MM.1S (cell line): ENCODE data around the gene BAAT.

ENCODE experiments used
- DNase-seq: peaks from one replicate; pipeline ENCODE4 v3.0.0-alpha.2; 2015
- H2AFZ ChIP-seq: fragments of 300-600 bp; sonication (generic); 2 replicates; pipeline ENCODE4 v1.6.0; 2016; ENCODE audit warnings: antibody characterized with exemption, low read length
- H3F3A ChIP-seq: fragments of 300-600 bp; sonication (generic); 2 replicates; pipeline ENCODE4 v1.6.1; 2016; ENCODE audit warnings: mild to moderate bottlenecking, antibody characterized with exemption, low read length, moderate library complexity, mixed read lengths; ENCODE audit not compliant: insufficient read depth
- H3K27ac ChIP-seq: fragments of 300-600 bp; sonication (generic); 2 replicates; pipeline ENCODE4 v1.5.1; 2016; ENCODE audit warnings: mild to moderate bottlenecking, low read length
- H3K27me3 ChIP-seq: fragments of 300-600 bp; sonication (generic); replicated peaks from 2 replicates; pipeline ENCODE4 v1.6.0; 2016; ENCODE audit warnings: low read length; ENCODE audit not compliant: insufficient read depth
- H3K36me3 ChIP-seq: fragments of 300-600 bp; sonication (generic); replicated peaks from 2 replicates; pipeline ENCODE4 v1.6.1; 2016; ENCODE audit warnings: mild to moderate bottlenecking, low read length, mixed read lengths; ENCODE audit not compliant: insufficient read depth
- H3K4me1 ChIP-seq: fragments of 300-600 bp; sonication (generic); 2 replicates; pipeline ENCODE4 v1.6.1; 2016; ENCODE audit warnings: low read length, mixed read lengths
- H3K4me2 ChIP-seq: fragments of 300-600 bp; sonication (generic); 2 replicates; pipeline ENCODE4 v1.6.0; 2016; ENCODE audit warnings: low read depth, low read length
- H3K4me3 ChIP-seq: fragments of 300-600 bp; sonication (generic); 2 replicates; pipeline ENCODE4 v1.5.1; 2016; ENCODE audit warnings: low read length, mixed read lengths
- H3K79me2 ChIP-seq: fragments of 300-600 bp; sonication (generic); 2 replicates; pipeline ENCODE4 v1.6.1; 2016; ENCODE audit warnings: mixed run types, low read length, mixed read lengths
- H3K9ac ChIP-seq: fragments of 300-600 bp; sonication (generic); 2 replicates; pipeline ENCODE4 v1.6.1; 2016; ENCODE audit warnings: low read length, mixed read lengths
- H3K9me2 ChIP-seq: fragments of 300-600 bp; sonication (generic); replicated peaks from 2 replicates; pipeline ENCODE4 v1.6.1; 2016; ENCODE audit warnings: mild to moderate bottlenecking, low read length, mixed read lengths; ENCODE audit not compliant: insufficient read depth
- H3K9me3 ChIP-seq: fragments of 300-600 bp; sonication (generic); replicated peaks from 2 replicates; pipeline ENCODE4 v1.6.1; 2016; ENCODE audit warnings: mild to moderate bottlenecking, low read length, mixed read lengths; ENCODE audit not compliant: insufficient read depth
- H4K20me1 ChIP-seq: fragments of 300-600 bp; sonication (generic); 2 replicates; pipeline ENCODE4 v1.6.1; 2016; ENCODE audit warnings: mild to moderate bottlenecking, low read length, moderate library complexity, mixed read lengths; ENCODE audit not compliant: insufficient read depth
- CTCF ChIP-seq: fragments of 300-600 bp; sonication (generic); IDR thresholded peaks from 2 replicates; pipeline ENCODE4 v1.5.1; 2016; ENCODE audit warnings: antibody characterized with exemption, low read length, mixed read lengths
- EZH2 ChIP-seq: fragments of 300-600 bp; sonication (generic); optimal IDR thresholded peaks from 2 replicates; pipeline ENCODE3; 2017; ENCODE audit warnings: low read depth, mild to moderate bottlenecking, antibody characterized with exemption, low read length, mixed read lengths
- EZH2phosphoT487 ChIP-seq: fragments of 300-600 bp; sonication (generic); IDR thresholded peaks from 2 replicates; pipeline ENCODE4 v1.6.1; 2018; ENCODE audit warnings: antibody characterized with exemption, low read length

Gene BAAT

GRCh38 chr9:101326035-101326434, 58.8 kb downstream of the BAAT start:
- H3K4me3 ChIP-seq, result no peak overlapping the region
- no peaks in the 10 kb centered on the region for H3K79me2 ChIP-seq
- no peak for DNase-seq
- no peak overlapping the region for H2AFZ ChIP-seq
- no peaks in the 10 kb centered on the region for H4K20me1 ChIP-seq
- peak overlapping the region; percentile 12; the same call in 1 of the 2 replicates for H3K4me2 ChIP-seq
- TF ChIP-seq EZH2, result no peak
- no peak for TF ChIP-seq CTCF
- TF ChIP-seq EZH2phosphoT487, result no peak
- H3K9me2 ChIP-seq, result no peaks in the 10 kb centered on the region
- no peaks in the 10 kb centered on the region for H3K9me3 ChIP-seq
- H3K4me1 ChIP-seq, result peaks cover 12% of the 10 kb centered on the region
- H3F3A ChIP-seq, result no peaks in the 10 kb centered on the region
- no peaks in the 10 kb centered on the region for H3K36me3 ChIP-seq
- no peak overlapping the region for H3K27ac ChIP-seq
- H3K9ac ChIP-seq, result no peak overlapping the region
- H3K27me3 ChIP-seq, result no peaks in the 10 kb centered on the region

GRCh38 chr9:101325053-101325452, 59.8 kb downstream of the BAAT start:
- Histone ChIP-seq H3K79me2 (no peaks in the 10 kb centered on the region), H3K27ac (no peak overlapping the region), H3K4me2 (no peak overlapping the region), H3K36me3 (no peaks in the 10 kb centered on the region), H3K4me1 (peaks cover 12% of the 10 kb centered on the region), H3K27me3 (no peaks in the 10 kb centered on the region), H3K9ac (no peak overlapping the region), H4K20me1 (no peaks in the 10 kb centered on the region), H3K4me3 (no peak overlapping the region), H3K9me2 (no peaks in the 10 kb centered on the region), H3K9me3 (no peaks in the 10 kb centered on the region), H3F3A (no peaks in the 10 kb centered on the region), H2AFZ (no peak overlapping the region)
- DNase-seq, result no peak
- no peak for TF ChIP-seq EZH2
- no peak for TF ChIP-seq EZH2phosphoT487
- no peak for TF ChIP-seq CTCF

GRCh38 chr9:101324245-101324804, 60.5 kb downstream of the BAAT start:
- Histone ChIP-seq H3K27ac (no peak overlapping the region), H3K9me3 (no peaks in the 10 kb centered on the region), H3K4me2 (no peak overlapping the region), H4K20me1 (no peaks in the 10 kb centered on the region), H2AFZ (no peak overlapping the region), H3K9me2 (no peaks in the 10 kb centered on the region), H3F3A (no peaks in the 10 kb centered on the region), H3K27me3 (no peaks in the 10 kb centered on the region), H3K4me1 (peaks cover 12% of the 10 kb centered on the region), H3K36me3 (no peaks in the 10 kb centered on the region), H3K9ac (no peak overlapping the region), H3K4me3 (no peak overlapping the region), H3K79me2 (no peaks in the 10 kb centered on the region)
- TF ChIP-seq EZH2 (no peak), CTCF (no peak), EZH2phosphoT487 (no peak)
- DNase-seq, result no peak
